HG02763 (cell line): ENCODE data around the gene ABHD14A.
"Not testable (repeated sequence)": the region's sequence is repeated elsewhere in the genome, so short reads cannot be mapped to it uniquely, and the experiment has no call there.

ENCODE experiments used
- ATAC-seq: cut with Tn5 transposase; IDR thresholded peaks from one replicate; pipeline ENCODE4 v1.9.1; 2021; ENCODE audit warnings: mild to moderate bottlenecking, moderate library complexity; ENCODE audit not compliant: unreplicated experiment

The ABHD14A gene

DNA sequence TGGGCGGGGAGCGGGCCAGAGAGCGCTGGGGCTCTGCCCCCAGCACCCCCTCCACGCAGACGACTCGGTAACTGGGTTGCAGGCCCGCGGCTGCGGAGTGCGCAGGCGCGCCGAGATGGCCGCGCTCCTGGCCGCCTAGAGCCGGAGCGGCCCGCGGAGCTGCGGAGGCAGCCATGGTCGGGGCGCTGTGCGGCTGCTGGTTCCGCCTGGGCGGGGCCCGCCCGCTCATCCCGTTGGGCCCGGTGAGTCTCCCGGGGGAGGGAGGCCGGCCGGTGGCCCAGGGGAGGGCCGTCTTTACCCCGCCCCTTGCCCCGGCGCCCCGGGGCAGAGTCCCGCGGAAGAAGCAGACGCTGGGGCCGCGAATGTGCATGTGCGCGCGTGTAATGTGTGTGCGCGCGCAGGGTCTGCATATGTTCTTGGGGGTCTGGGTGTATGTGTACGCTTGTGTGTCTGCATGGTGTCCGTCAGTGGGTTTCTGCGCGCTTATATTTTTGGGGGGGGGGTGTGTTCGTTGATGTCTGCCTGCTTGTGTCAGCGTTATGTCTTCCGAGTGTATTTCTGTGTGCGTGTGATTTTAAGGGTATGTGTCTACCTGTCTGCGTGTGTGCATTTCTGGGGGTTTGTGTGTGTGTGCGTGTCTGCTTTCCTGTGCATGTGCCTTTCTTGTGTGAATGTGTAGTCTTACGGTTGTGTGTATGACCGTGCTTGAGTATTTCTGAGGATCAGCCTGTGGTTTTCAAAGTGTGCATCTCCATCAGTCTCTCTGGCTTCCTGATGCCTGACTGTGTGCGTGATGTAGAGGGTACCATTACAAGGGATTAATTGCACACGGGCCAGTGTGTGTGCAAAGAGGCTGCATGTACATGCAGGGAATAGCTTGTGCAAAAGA, at the start of gene ABHD14A:
ABHD14A (plus strand) TSS at position 102 of the 889 bp plus-strand sequence; CDS start at position 174, 72 bp downstream.
- ATAC-seq = peak; percentile 57

DNA sequence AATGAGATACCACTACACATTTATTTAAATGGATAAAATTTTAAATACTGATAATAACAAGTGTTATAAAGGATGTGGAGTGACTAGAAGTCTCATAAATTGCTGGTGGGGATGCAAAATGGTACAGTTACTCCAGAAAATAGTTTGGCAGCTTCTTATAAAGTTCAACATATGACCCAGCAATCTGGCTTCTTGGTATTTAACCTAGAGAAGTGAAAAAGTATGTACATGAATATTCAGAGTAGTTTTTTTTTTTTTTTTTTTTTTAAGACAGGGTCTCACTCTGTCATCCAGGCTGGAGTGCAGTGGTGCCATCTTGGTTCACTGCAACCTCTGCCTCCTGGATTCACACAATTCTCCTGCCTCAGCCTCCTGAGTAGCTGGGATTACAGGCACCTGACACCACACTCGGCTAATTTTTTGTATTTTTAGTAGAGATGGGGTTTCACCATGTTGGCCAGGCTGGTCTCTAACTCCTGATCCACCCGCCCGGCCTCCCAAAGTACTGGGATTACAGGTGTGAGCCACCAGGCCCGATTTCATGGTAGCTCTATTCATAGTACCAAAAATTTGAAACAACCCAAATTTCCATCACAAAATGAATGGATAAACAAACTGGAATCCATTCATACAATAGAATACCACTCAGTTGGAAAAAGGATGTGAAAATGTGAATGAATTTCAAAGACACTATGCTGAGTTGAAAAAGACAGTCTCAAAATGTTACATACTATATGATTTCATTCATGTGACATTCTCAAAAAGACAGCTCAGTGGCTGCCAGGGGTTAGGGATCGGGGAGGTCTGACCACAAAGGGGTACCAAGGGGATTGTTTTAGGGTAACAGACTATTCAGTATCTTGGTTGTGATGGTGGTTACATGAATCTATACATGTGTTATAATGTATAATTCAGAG, 47.5 kb upstream of the ABHD14A start:
- ATAC-seq = no peak

DNA sequence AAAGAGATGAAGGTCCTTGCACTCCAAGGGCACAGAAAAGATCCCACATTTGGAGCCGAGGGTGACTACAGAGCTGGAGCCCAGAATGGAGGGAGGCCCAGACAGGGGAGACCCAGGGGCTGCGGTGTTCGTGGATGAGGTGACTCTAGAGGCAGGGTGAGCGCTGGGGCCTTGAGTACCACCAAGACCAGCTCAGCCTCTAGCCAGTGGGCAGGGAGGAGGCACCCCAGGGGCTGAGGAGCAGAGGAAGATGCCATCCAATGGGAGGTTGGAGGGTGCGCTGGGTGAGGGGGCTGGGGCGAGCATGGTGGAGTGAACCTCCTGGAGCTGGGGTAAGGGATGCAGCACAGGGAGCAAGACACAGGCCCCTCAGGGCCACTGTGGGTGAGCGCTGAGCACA, 46.4 kb upstream of the ABHD14A start:
- no peak for ATAC-seq

- ATAC-seq = not testable (repeated sequence)
Observed at GRCh38 chr3:51928981-51929380, 45.9 kb upstream of the ABHD14A start.

- ATAC-seq = no peak
Observed at GRCh38 chr3:51929420-51930003, 45.4 kb upstream of the ABHD14A start.

GRCh38 chr3:51930439-51930838, 44.4 kb upstream of the ABHD14A start:
- no peak for ATAC-seq

DNA sequence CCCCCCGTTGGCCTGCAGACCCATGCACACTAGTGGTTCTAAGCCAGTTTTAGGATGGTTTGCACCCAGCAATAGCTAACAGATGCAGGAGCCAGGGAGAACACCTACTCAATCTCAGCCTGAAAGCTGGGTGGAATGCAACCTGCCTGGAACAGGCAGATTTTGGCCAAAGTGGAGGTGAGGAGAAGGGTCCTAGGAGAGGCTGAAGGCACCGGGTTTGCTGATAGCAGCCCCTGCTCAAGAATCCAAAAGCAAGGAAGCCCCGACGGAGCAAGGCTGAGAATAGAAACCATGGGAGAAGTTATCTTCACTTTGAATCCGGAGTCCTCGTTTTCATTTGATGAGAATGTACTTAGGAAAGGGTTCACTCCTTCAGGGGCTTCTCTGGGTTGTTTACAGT, 43.1 kb upstream of the ABHD14A start:
- ATAC-seq = no peak

GRCh38 chr3:51932471-51933370, 42.1 kb upstream of the ABHD14A start:
- ATAC-seq = no peak

GRCh38 chr3:51933471-51934138, 41.3 kb upstream of the ABHD14A start:
- no peak for ATAC-seq

- ATAC-seq = no peak
Observed at GRCh38 chr3:51934139-51934850, 40.6 kb upstream of the ABHD14A start.

- no peak for ATAC-seq
Observed at GRCh38 chr3:51934991-51935885, 39.6 kb upstream of the ABHD14A start.

GRCh38 chr3:51935886-51936755, 38.7 kb upstream of the ABHD14A start:
- ATAC-seq = no peak

DNA sequence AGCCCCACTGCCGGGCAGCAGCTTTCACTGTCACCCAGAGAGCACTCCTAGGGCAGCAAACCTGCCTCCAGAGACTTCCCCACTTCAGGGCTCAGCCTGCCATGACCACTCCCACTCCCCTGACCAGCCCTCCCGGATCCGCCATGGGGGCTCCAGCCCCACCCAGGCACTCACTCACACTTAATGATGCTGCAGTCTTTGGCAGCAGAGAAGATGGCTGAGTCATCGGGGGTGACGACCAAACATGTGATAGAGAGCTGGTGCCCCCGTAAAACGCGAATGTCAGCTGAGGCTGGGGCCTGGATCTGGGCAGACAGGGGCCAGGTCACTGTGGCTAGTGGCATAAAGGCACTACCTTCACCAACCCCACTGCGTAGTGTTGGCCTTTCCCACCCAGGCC, 37.9 kb upstream of the ABHD14A start:
- ATAC-seq = no peak

GRCh38 chr3:51937611-51938450, 37.0 kb upstream of the ABHD14A start:
- no peak for ATAC-seq

DNA sequence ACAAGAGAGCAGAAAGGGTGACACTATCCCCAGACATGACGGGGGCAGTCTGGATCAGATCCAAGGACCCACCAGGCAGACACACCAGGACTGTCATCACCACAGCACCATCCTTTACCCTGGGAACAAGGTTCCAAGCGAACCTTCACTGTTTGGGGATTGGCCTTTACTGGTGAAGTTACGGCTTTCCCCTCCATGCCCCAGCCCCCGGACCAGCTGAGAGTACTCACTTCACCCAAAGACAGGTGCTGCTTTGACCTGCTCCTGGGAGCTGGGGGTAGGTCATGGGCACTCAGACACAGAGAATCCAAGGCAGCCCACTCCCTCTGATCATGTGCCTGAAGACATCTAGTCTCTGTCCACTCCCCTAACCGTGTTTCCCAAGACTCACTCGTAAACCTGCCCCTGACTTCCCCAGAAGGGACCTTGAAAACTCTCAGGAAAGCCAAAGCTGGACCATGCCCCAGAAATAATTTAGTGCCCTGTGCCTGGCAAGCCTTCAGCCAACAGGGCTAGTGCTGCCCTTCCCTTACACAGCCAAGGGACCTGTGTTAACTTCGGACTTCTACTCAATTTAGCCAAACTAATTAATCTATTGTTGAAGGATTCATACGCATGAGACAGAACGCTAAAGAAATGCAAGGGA, 36.0 kb upstream of the ABHD14A start:
- ATAC-seq = no peak
